Stimulated activated CD4-positive, alpha-beta T cell treated with anti-CD3 and anti-CD28 coated beads, Interleukin-12 subunit alpha, Interleukin-12 subunit beta, amount 100 ng/mL, for 4 hours (primary cell): ENCODE data around the gene EIF4B.

Experiments used
- DNase-seq: peaks from one replicate; pipeline ENCODE4 v3.0.0-alpha.2; 2020

EIF4B gene

GRCh38 chr12:53048033-53048779 lies 42.0 kb downstream of the EIF4B start:
- DNase-seq, result no peak

- no peak for DNase-seq
Measured at GRCh38 chr12:53048780-53049401, 42.6 kb downstream of the EIF4B start.

- DNase-seq, result no peak
Measured at GRCh38 chr12:53049571-53050318, 43.5 kb downstream of the EIF4B start, which contains the start of gene TNS2. Gene TNS2 (plus strand): TSS chr12:53050065. CDS start chr12:53050186, 121 bp downstream.

GRCh38 chr12:53050426-53051057 lies 44.3 kb downstream of the EIF4B start:
- no peak for DNase-seq

- no peak for DNase-seq
Measured at GRCh38 chr12:53051058-53051880, 45.0 kb downstream of the EIF4B start.

- no peak for DNase-seq
Measured at GRCh38 chr12:53051881-53052412, 45.7 kb downstream of the EIF4B start.

GRCh38 chr12:53052419-53053217 lies 46.4 kb downstream of the EIF4B start:
- no peak for DNase-seq

- DNase-seq, result peak; percentile 48
Measured at GRCh38 chr12:53053218-53054111, 47.2 kb downstream of the EIF4B start.

- peak; percentile 91 for DNase-seq
Measured at GRCh38 chr12:53054112-53054878, 48.0 kb downstream of the EIF4B start.

GRCh38 chr12:53055471-53056266 lies 49.4 kb downstream of the EIF4B start:
- DNase-seq, result no peak

GRCh38 chr12:53056296-53056695 lies 50.0 kb downstream of the EIF4B start:
- no peak for DNase-seq

GRCh38 chr12:53056901-53057300 lies 50.6 kb downstream of the EIF4B start:
- no peak for DNase-seq

- DNase-seq, result no peak
Measured at GRCh38 chr12:53057816-53058500, 51.7 kb downstream of the EIF4B start.

GRCh38 chr12:53058674-53059433 lies 52.6 kb downstream of the EIF4B start:
- no peak for DNase-seq

GRCh38 chr12:53059434-53060063 lies 53.3 kb downstream of the EIF4B start:
- DNase-seq, result no peak

GRCh38 chr12:53060064-53060720 lies 53.9 kb downstream of the EIF4B start:
- no peak for DNase-seq
